GM13977 (cell line): ENCODE results near the gene NUDT9.
"Not testable (repeated sequence)": the region's sequence is repeated elsewhere in the genome, so short reads cannot be mapped to it uniquely, and the experiment has no call there.

Experiments used
- DNase-seq: peaks from one replicate; pipeline ENCODE4 v3.0.0; 2012; ENCODE audit warnings: low spot score
- CTCF ChIP-seq: IDR thresholded peaks from 2 replicates; pipeline ENCODE4 v1.5.1; 2012; ENCODE audit warnings: mild to moderate bottlenecking, control low read depth; ENCODE audit not compliant: insufficient read depth; ENCODE audit errors: extremely low read depth, missing control alignments
- in situ Hi-C: fragments of 300-500 bp; cut with MboI; formaldehyde crosslinking; loops from one replicate; pipeline ENCODE4 v1.12.0; 2022; ENCODE audit warnings: low sequenced_read_pairs, low pct_unique_long_range_greater_than_20kb, mixed read lengths, inconsistent platforms; ENCODE audit not compliant: unreplicated experiment

Gene NUDT9

GRCh38 chr4:87444741-87445140, 22.4 kb downstream of the NUDT9 start:
- in situ Hi-C loops: no loop called here
- DNase-seq: no peak
- no peak for TF ChIP-seq CTCF

GRCh38 chr4:87445964-87446363, 23.6 kb downstream of the NUDT9 start:
- DNase-seq: no peak

GRCh38 chr4:87446375-87446774, 24.0 kb downstream of the NUDT9 start:
- in situ Hi-C loops, DNase-seq: not testable (repeated sequence)

More at GRCh38 chr4:87445964-87446363, 23.6 kb downstream of the NUDT9 start:
- in situ Hi-C loops: no loop called here
- no peak for TF ChIP-seq CTCF

- TF ChIP-seq CTCF: no peak
- in situ Hi-C loops: no loop called here
- DNase-seq: no peak
Measured at GRCh38 chr4:87451537-87451936, 29.2 kb downstream of the NUDT9 start.

GRCh38 chr4:87458913-87459312, 36.5 kb downstream of the NUDT9 start:
- DNase-seq: no peak
- no peak for TF ChIP-seq CTCF
- in situ Hi-C loops: no loop called here

GRCh38 chr4:87461281-87461700, 38.9 kb downstream of the NUDT9 start:
- in situ Hi-C loops: loop anchor here (10.0 kb wide), 1 partner anchor 86 kb away; no protein-coding TSS in a partner anchor
- DNase-seq: no peak
- TF ChIP-seq CTCF: no peak

GRCh38 chr4:87462102-87462501, 39.7 kb downstream of the NUDT9 start:
- DNase-seq: no peak
- no peak for TF ChIP-seq CTCF
- in situ Hi-C loops: loop anchor here (10.0 kb wide), 1 partner anchor 87 kb away; no protein-coding TSS in a partner anchor
